HG03045 (cell line): ENCODE results near the gene PPM1F.
"Not testable (repeated sequence)": the region's sequence is repeated elsewhere in the genome, so short reads cannot be mapped to it uniquely, and the experiment has no call there.

Experiments used
- ATAC-seq: cut with Tn5 transposase; IDR thresholded peaks from one replicate; pipeline ENCODE4 v1.9.1; 2021; ENCODE audit warnings: mild to moderate bottlenecking, moderate library complexity; ENCODE audit not compliant: unreplicated experiment

The PPM1F gene

GRCh38 chr22:21921729-21922128 lies 30.9 kb downstream of the PPM1F start:
- ATAC-seq, result no peak

GRCh38 chr22:21921184-21921721 lies 31.4 kb downstream of the PPM1F start:
- ATAC-seq, result no peak

- no peak for ATAC-seq
These were observed 32.1 kb downstream of the PPM1F start for GRCh38 chr22:21920341-21921183.

- ATAC-seq, result no peak
These were observed 32.9 kb downstream of the PPM1F start for GRCh38 chr22:21919526-21920307.

GRCh38 chr22:21918466-21919185 lies 34.0 kb downstream of the PPM1F start:
- ATAC-seq, result no peak

GRCh38 chr22:21917959-21918261 lies 34.7 kb downstream of the PPM1F start:
- ATAC-seq, result no peak

- no peak for ATAC-seq
These were observed 35.3 kb downstream of the PPM1F start for GRCh38 chr22:21917181-21917958.

- no peak for ATAC-seq
These were observed 36.2 kb downstream of the PPM1F start for GRCh38 chr22:21916309-21916918.

GRCh38 chr22:21915624-21916308 lies 36.9 kb downstream of the PPM1F start:
- ATAC-seq, result no peak

- ATAC-seq, result not testable (repeated sequence)
These were observed 38.5 kb downstream of the PPM1F start for GRCh38 chr22:21914033-21914642.

- not testable (repeated sequence) for ATAC-seq
These were observed 42.3 kb downstream of the PPM1F start for GRCh38 chr22:21910367-21910766.

GRCh38 chr22:21909871-21910270 lies 42.8 kb downstream of the PPM1F start:
- ATAC-seq, result no peak

- ATAC-seq, result no peak
These were observed 44.8 kb downstream of the PPM1F start for GRCh38 chr22:21907638-21908522.

GRCh38 chr22:21905234-21905633 lies 47.4 kb downstream of the PPM1F start:
- ATAC-seq, result not testable (repeated sequence)

- no peak for ATAC-seq
These were observed 48.3 kb downstream of the PPM1F start for GRCh38 chr22:21904250-21904789.

- no peak for ATAC-seq
These were observed 49.4 kb downstream of the PPM1F start for GRCh38 chr22:21903283-21903682.

GRCh38 chr22:21902296-21903087 lies 50.2 kb downstream of the PPM1F start:
- ATAC-seq, result no peak
